HG02885 (cell line): ENCODE results near the gene MTCL1.

Source experiments
- ATAC-seq: cut with Tn5 transposase; IDR thresholded peaks from one replicate; pipeline ENCODE4 v1.9.1; 2021; ENCODE audit warnings: mild to moderate bottlenecking; ENCODE audit not compliant: unreplicated experiment, poor library complexity

MTCL1 gene

GRCh38 chr18:8803063-8803795 is 97.9 kb downstream of the MTCL1 start:
- ATAC-seq: no peak

GRCh38 chr18:8803957-8804356 is 98.6 kb downstream of the MTCL1 start:
- no peak for ATAC-seq

- no peak for ATAC-seq
These were observed 100.2 kb downstream of the MTCL1 start for GRCh38 chr18:8805552-8805951.

DNA sequence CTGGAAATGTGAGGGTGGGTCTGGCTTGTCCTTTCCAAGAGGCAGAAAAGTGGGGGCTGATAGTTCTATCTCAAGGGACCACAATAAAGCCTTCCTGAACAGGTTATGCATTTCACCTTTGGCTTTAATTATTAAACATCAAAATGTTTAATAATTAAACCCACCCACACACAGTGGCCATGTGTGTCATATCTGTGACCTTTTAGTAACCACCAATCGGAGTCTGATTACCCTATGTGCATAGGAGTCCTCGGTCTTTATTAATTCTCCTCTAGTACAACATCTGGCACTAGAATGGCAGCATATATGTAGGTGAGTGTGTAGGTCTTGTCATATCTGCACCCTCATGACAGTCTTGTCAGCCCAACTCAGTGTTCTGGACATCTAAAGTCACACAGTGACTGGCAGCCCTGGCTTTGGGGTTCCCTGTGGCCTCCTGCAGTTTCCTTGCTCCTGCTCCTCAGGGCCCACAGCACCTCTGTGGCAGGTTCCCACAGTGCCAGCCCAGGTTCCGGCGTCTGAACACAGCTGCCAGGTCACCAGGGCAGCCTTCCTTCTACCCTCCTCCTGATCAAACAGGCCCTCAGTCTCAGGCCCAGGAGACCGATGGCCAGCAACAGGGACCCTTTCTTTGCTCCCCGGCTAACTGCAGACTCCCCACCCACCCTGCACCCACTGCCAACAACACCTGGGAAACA is 100.9 kb downstream of the MTCL1 start:
- ATAC-seq: no peak

DNA sequence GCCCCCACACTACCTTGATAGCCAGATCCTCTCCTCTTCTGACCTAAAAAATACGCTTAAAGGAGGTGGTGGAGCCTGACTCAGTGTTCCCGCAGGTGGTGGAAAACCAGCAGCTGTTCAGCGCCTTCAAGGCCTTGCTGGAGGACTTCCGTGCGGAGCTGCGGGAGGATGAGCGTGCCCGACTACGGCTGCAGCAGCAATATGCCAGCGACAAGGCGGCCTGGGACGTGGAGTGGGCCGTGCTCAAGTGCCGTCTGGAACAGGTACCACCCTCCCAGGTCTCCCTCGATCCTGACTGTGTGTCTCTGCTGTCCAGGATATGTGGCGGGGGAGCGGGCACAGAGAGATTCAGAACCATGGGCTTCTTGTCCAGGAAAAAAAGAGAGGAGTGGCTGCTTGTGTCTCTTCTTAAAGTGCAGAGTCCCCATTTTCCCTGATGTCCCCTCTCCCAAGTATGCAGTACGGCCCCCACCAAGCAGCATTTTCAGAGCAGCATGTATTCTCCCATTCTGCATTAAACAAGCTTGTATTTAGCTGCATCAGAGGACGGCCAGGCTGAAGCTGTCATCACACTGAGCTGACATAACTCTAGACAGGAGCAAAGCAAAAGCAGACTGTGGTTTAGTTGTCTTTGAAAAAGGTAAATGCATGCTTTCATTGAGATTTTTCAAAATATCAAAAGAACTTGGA is 101.6 kb downstream of the MTCL1 start:
- ATAC-seq: no peak

DNA sequence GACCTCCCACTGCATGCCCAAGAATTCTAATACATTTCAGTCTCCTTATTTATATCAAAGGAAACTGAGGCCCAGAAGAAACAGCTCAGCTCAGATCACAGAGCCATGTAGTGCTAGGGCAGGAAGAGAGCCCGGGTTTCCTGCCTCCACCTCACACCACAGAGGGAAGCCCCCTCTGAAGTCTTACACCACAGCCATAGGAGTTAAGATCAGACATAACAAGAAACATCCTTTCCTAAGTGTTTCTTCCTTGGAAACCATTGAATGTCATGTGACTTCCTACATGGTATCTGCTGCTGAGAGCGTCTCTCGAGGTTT is 102.1 kb downstream of the MTCL1 start:
- no peak for ATAC-seq

GRCh38 chr18:8808001-8808400 is 102.6 kb downstream of the MTCL1 start:
- ATAC-seq: no peak

DNA sequence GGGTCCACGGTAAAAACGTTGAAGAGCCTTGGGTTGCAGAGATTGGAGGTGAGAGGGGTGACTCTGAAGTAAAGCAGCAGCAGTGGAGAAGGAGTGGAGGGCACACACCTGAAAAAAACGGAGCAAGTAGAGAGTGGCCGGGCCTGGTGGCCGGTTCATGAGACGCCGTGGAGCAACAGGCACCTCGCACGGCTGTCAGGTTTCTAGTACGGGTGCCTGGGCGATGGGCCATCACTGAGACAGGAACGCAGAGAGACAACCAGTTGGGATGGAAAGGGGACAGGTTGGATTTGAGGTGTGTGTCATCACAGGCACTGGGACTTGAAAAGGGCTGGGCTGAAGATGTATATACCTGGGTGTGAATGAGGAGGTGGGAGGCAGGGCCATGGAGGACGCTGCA is 104.2 kb downstream of the MTCL1 start:
- ATAC-seq: no peak

DNA sequence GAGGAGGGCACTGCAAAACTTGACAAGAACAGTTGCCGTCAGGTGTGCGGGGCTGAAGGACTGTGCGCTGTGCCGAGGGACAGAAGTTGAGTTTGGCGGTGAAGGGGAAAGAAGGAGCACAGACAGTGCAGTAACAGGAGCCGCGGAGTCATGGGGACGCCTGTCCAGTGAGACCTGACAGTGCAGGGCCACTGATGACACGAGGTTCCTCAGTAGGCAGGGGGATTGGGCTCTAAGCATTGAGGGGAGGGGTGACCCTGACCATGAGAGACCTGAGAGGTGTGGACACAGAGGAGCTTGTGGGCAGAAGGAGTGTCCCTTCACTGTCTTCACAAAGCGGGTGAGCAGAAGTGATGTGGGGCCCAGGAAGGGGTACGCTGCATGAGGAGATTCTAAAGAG is 104.8 kb downstream of the MTCL1 start:
- no peak for ATAC-seq

DNA sequence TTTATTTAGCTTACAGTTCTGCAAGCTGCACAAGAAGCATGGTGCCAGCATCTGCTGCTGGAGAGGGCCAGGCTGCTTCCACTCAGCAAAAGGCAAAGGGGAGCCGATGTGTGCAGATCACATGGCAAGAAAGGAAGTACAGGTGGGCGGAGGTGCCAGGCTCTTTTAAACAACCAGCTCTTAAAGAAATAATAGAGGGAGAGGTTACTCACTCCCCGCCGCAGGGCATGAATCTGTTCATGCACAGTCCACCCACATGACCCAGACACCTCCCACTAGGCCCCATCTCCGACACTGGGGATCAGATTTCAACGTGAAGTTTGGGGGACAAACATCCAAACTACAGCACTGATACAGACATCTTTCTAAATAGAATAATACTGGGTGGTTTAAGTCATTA is 105.8 kb downstream of the MTCL1 start:
- ATAC-seq: no peak

DNA sequence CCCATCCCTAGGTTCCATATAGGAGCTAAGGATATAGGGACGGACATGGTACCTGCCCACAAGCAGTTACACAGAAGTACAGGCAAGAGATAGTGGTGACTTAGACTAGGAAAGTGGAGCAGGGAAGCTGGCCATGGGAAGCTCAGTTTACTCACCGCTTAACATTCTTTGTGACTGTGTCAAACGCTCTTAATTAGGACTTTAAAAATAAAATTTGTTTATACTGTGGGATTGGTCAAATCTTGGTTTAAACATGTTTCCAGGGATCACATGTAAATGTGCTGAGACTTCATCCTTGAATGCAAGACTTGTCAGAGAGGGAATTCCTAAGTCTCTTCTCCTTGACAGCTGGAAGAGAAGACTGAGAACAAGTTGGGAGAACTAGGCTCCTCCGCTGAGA is 107.3 kb downstream of the MTCL1 start:
- no peak for ATAC-seq

DNA sequence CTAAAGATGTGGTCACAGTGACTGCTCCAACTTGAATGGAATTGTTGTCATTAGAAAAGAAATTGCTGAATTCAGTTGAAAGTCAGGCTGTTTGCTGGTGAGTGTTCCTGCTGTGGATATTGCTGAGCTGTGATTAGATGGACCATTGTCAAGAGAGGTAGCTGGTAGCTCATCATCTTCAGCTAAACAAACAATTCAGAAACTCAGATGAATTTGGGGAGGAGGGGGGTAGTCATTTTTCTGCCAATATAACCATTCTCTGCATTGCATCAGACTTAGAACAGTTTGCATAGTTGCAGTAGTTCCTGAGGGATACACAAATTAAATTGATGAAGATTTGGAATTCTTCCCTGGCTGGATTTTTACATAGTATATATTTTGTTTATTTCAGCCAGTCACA is 108.3 kb downstream of the MTCL1 start:
- ATAC-seq: no peak

DNA sequence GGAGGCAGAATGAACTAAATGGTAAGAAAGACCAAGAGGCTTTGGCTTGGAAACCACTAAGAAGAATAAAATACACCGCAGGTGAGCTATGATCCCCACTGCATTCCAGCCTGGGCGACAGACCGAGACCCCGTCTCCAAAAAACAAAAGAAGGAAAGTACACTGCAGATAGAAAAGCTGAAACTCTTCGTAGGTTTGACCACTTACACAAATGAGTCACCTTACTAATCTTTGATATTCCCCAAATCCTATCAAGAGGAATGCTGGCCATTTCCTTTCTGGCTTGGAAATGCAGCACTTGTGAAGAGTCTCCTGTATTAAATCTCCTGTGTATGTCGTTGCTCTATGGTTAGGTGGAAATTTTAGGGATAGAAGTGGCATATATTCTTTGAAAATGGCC is 108.8 kb downstream of the MTCL1 start:
- ATAC-seq: no peak

GRCh38 chr18:8816220-8816619 is 110.9 kb downstream of the MTCL1 start:
- ATAC-seq: no peak

GRCh38 chr18:8816816-8817215 is 111.5 kb downstream of the MTCL1 start:
- ATAC-seq: no peak

- no peak for ATAC-seq
These were observed 113.6 kb downstream of the MTCL1 start for GRCh38 chr18:8818982-8819381.

- no peak for ATAC-seq
These were observed 115.2 kb downstream of the MTCL1 start for GRCh38 chr18:8820396-8821082.

DNA sequence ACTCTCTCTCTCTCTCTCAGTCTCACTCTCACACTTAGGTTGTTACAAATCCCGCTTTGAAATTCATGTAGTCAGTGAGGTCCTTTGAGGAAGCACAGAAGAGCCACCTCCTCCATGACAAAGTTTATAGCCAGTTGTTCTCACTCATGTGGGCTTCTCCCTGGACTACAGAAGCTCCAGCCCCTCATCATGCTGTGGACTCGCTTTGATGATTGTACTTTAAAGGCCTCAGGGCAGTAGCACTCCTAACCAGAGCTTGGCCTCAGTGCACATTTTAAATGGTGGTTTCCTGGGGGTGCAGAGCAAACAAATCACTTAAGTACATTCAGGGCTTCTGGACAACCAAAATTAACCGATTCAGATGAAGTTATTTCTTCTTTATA is 115.7 kb downstream of the MTCL1 start:
- no peak for ATAC-seq

DNA sequence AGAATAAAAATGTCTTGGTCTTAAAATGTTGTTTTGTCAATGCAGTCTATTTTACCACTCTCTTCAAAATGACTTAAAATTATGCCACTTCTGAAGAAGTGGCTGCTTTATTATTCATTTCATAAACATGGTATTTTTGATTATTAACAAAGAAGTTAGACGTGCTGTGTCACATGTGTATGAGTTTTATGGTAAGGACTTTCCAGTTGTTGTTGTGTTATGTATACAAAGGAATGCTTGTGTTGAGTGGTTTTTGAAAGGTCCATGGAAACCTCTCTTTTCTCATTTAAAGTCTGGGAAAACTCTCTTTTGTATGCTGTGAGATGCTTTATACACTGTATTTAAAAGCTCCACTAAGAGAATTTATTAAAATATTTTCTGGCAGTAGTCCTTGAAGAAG is 116.2 kb downstream of the MTCL1 start:
- ATAC-seq: no peak

DNA sequence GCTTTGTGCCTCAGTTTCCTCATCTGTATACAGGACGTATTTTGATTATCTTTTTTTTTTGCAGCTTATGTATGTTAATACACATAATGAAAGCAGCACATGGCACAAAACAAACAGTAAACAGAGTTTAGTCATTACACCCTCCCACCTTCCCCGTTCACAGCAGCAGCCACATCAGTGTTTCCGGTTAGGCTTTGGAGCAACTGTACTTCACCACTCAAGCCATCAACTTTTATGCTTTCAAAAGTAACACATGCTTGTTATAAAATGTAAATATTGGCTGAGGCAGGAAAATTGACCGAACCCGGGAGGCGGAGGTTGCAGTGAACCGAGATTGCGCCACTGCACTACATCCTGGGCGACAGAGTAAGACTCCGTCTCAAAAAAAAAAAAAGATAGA is 117.3 kb downstream of the MTCL1 start:
- ATAC-seq: no peak

- ATAC-seq: no peak
These were observed 118.2 kb downstream of the MTCL1 start for GRCh38 chr18:8823530-8823929.
